GM23338 (cell line): ENCODE data around the gene MAD1L1. TPM values are rescaled to one million over a fixed set of nuclear protein-coding genes. Genes with fewer than 3 reads are reported as not detected.

Experiments used
- ATAC-seq: fragments of 200-7000 bp; cut with Tn5 transposase; 3 replicates; pipeline ENCODE4 v1.9.1; 2020
- DNase-seq: peaks from one replicate; pipeline ENCODE4 v3.0.0-alpha.2; 2015; ENCODE audit warnings: low spot score
- H2AFZ ChIP-seq: fragments of 200-600 bp; sonication (generic); 2 replicates; pipeline ENCODE4 v1.8.0; 2016; ENCODE audit warnings: antibody characterized with exemption, mild to moderate bottlenecking, moderate library complexity
- H3F3A ChIP-seq: fragments of 200-600 bp; sonication (generic); replicated peaks from 2 replicates; pipeline ENCODE4 v1.8.0; 2017; ENCODE audit warnings: antibody characterized with exemption, mixed run types, low read depth
- H3K27ac ChIP-seq: fragments of 200-600 bp; sonication (generic); 2 replicates; pipeline ENCODE4 v1.6.1; 2016; ENCODE audit warnings: low read depth
- H3K27me3 ChIP-seq: fragments of 200-600 bp; sonication (generic); 2 replicates; pipeline ENCODE4 v1.8.0; 2016; ENCODE audit warnings: mild to moderate bottlenecking, mixed run types, moderate library complexity; ENCODE audit not compliant: insufficient read depth
- H3K36me3 ChIP-seq: fragments of 200-600 bp; sonication (generic); 2 replicates; pipeline ENCODE4 v1.8.0; 2016; ENCODE audit warnings: mild to moderate bottlenecking; ENCODE audit not compliant: insufficient read depth
- H3K4me1 ChIP-seq: fragments of 200-600 bp; sonication (generic); 2 replicates; pipeline ENCODE4 v1.8.0; 2016; ENCODE audit warnings: mild to moderate bottlenecking, moderate library complexity; ENCODE audit not compliant: insufficient read depth
- H3K4me2 ChIP-seq: fragments of 200-600 bp; sonication (generic); 2 replicates; pipeline ENCODE4 v1.7.1; 2017; ENCODE audit warnings: mixed run types
- H3K4me3 ChIP-seq: fragments of 200-600 bp; sonication (generic); 2 replicates; pipeline ENCODE4 v1.6.1; 2016; ENCODE audit warnings: mixed run types
- H3K79me2 ChIP-seq: fragments of 200-600 bp; sonication (generic); replicated peaks from 2 replicates; pipeline ENCODE4 v1.8.0; 2017; ENCODE audit warnings: mild to moderate bottlenecking; ENCODE audit not compliant: insufficient read depth
- H3K9me2 ChIP-seq: fragments of 200-600 bp; sonication (generic); 2 replicates; pipeline ENCODE4 v1.8.0; 2017; ENCODE audit not compliant: insufficient read depth
- H4K20me1 ChIP-seq: fragments of 200-600 bp; sonication (generic); replicated peaks from 2 replicates; pipeline ENCODE4 v1.8.0; 2017; ENCODE audit warnings: mild to moderate bottlenecking; ENCODE audit not compliant: insufficient read depth
- H3K27ac Mint-ChIP-seq: 2 replicates; pipeline ENCODE4 v1.8.0; 2020; ENCODE audit warnings: inconsistent platforms, mild to moderate bottlenecking, moderate library complexity, mixed read lengths
- H3K27me3 Mint-ChIP-seq: 3 replicates; pipeline ENCODE4 v1.8.0; 2022; ENCODE audit warnings: low read depth, mild to moderate bottlenecking, moderate library complexity, mixed read lengths, inconsistent platforms; ENCODE audit not compliant: insufficient read depth, poor library complexity
- H3K36me3 Mint-ChIP-seq: 3 replicates; pipeline ENCODE4 v1.8.0; 2021; ENCODE audit warnings: low read depth, mild to moderate bottlenecking, inconsistent platforms, moderate library complexity, mixed read lengths
- H3K4me1 Mint-ChIP-seq: 3 replicates; pipeline ENCODE4 v1.8.0; 2020; ENCODE audit warnings: mild to moderate bottlenecking, inconsistent platforms, mixed read lengths
- H3K4me3 Mint-ChIP-seq: 3 replicates; pipeline ENCODE4 v1.8.0; 2021; ENCODE audit warnings: moderate library complexity, mild to moderate bottlenecking, inconsistent platforms, mixed read lengths
- H3K9me3 Mint-ChIP-seq: 3 replicates; pipeline ENCODE4 v1.8.0; 2020; ENCODE audit warnings: moderate library complexity, mild to moderate bottlenecking, inconsistent platforms, mixed read lengths
- CREB1 ChIP-seq: fragments of 250-450 bp; sonication (Bioruptor Pico); IDR thresholded peaks from 2 replicates; pipeline ENCODE4 v1.5.0; 2020; ENCODE audit warnings: low read depth, mild to moderate bottlenecking, moderate library complexity
- ETS1 ChIP-seq: IDR thresholded peaks from 2 replicates; pipeline ENCODE4 v1.6.1; 2016; ENCODE audit warnings: antibody characterized with exemption
- EZH2 ChIP-seq: fragments of 200-600 bp; sonication (generic); IDR thresholded peaks from one replicate; pipeline ENCODE4 v1.8.0; 2017; ENCODE audit warnings: antibody characterized with exemption, mild to moderate bottlenecking, low read depth; ENCODE audit not compliant: unreplicated experiment
- EZH2phosphoT487 ChIP-seq: fragments of 200-600 bp; sonication (generic); IDR thresholded peaks from one replicate; pipeline ENCODE4 v1.8.1; 2018; ENCODE audit warnings: antibody characterized with exemption; ENCODE audit not compliant: unreplicated experiment
- JUNB ChIP-seq: IDR thresholded peaks from one replicate; pipeline ENCODE4 v1.6.1; 2016; ENCODE audit warnings: antibody characterized with exemption; ENCODE audit not compliant: unreplicated experiment
- NANOG ChIP-seq: IDR thresholded peaks from 2 replicates; pipeline ENCODE4 v1.6.1; 2016; ENCODE audit warnings: antibody characterized with exemption, borderline replicate concordance
- POLR2AphosphoS5 ChIP-seq: IDR thresholded peaks from 2 replicates; pipeline ENCODE4 v1.6.1; 2016; ENCODE audit warnings: antibody characterized with exemption, low read depth
- STAT1 ChIP-seq: IDR thresholded peaks from one replicate; pipeline ENCODE4 v1.6.1; 2016; ENCODE audit warnings: antibody characterized with exemption; ENCODE audit not compliant: unreplicated experiment
- ZNF114 ChIP-seq: fragments of 250-450 bp; sonication (Bioruptor Pico); IDR thresholded peaks from 2 replicates; pipeline ENCODE4 v1.5.0; 2020; ENCODE audit warnings: mild to moderate bottlenecking, moderate library complexity
- ZNF331 ChIP-seq: fragments of 250-450 bp; sonication (Bioruptor Pico); IDR thresholded peaks from 2 replicates; pipeline ENCODE4 v1.5.0; 2020; ENCODE audit warnings: low read depth, mild to moderate bottlenecking, moderate library complexity
- ZNF462 ChIP-seq: fragments of 250-450 bp; sonication (Bioruptor Pico); IDR thresholded peaks from 2 replicates; pipeline ENCODE4 v1.5.0; 2020; ENCODE audit warnings: mild to moderate bottlenecking, moderate library complexity
- polyA plus RNA-seq: library from polyadenylated mRNA; unstranded; fragments of >200 nt; fragmentation: Nextera tagmentation; extraction: Ambion mirVana; gene quantifications from 2 replicates; pipeline ENCODE4 v1.2.1, GENCODE V29; 2016
- total RNA-seq: library from RNA; depleted of rRNA; stranded (reverse); fragments of >200 nt; shearing (Covaris generic); gene quantifications from 2 replicates; pipeline ENCODE4 v1.2.3, GENCODE V29; 2014
- TF ChIP-seq, protein P1 (sequence below), 2 experiments: fragments of 200-600 bp in 1 of 2; sonication (generic) in 1 of 2; conservative IDR thresholded peaks; 2 replicates each; pipeline versions ENCODE4 v1.5.1 to v1.6.1; 2016 to 2017; ENCODE audit warnings: antibody characterized with exemption in 2 of 2, low read depth in 2 of 2, mild to moderate bottlenecking in 2 of 2, moderate library complexity in 1 of 2
- TF ChIP-seq, protein P2 (sequence below): IDR thresholded peaks from one replicate; pipeline ENCODE4 v1.6.1; 2018; ENCODE audit warnings: antibody characterized with exemption; ENCODE audit not compliant: unreplicated experiment

MAD1L1 gene
- total and polyA plus RNA-seq, 2 experiments from 2014 or later: 40.3 to 59.3 TPM

DNA sequence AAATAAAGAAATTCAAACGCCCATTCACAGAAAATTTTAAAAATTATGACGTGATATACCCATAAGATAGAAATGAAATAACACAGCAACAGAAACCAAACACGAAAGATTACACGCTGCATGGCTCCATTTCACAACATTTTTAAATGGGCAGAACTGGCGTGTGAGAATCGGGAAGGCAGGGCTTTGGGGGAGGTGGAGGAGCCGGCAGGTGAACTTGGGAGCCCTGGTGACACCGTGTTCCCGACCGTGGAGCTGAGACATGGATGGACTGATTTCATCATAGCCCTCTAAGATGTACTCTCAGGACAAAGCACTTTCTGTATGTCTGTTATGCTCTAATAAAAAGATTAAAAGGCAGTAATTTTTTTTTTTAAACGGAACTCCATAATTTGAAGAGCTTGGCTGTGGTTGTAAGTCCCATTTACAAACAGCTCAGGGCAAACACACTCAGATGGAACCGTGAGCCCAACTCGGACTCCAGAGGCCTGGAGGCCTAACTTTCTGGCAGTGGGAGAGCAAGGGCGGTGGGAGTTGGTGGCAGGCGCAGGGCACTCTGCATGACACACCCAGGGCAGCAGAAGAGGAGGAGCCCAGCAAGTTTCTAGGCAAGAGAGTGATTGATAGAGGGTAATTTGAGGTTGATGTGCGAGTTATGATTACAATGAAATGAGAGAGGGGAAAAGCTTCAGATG, 203.4 kb downstream of the MAD1L1 start:
- no peaks in the 10 kb centered on the region for H4K20me1 ChIP-seq
- peaks cover 5% of the 10 kb centered on the region for H3K36me3 ChIP-seq
- no peak overlapping the region for H2AFZ ChIP-seq
- H3K4me2 ChIP-seq: no peak overlapping the region
- no peaks in the 10 kb centered on the region for H3K4me1 ChIP-seq
- Mint-ChIP-seq H3K4me1 (peaks cover 21% of the 10 kb centered on the region), H3K4me3 (no peak overlapping the region), H3K27me3 (peaks cover 11% of the 10 kb centered on the region), H3K36me3 (peaks cover 14% of the 10 kb centered on the region; the same call in 2 of the 3 replicates), H3K27ac (no peak overlapping the region), H3K9me3 (peaks cover 10% of the 10 kb centered on the region)
- no peaks in the 10 kb centered on the region for H3K9me2 ChIP-seq
- DNase-seq (no peak), ATAC-seq (no peak)
- TF ChIP-seq STAT1 (no peak), POLR2AphosphoS5 (no peak), ZNF331 (CRISPR knock-in tag) (no peak), EZH2phosphoT487 (no peak), NANOG (no peak), ZNF462 (CRISPR knock-in tag) (no peak), EZH2 (no peak), CREB1 (CRISPR knock-in tag) (no peak), JUNB (no peak), ETS1 (no peak), ZNF114 (CRISPR knock-in tag) (no peak)
- TF ChIP-seq, protein P1, sequence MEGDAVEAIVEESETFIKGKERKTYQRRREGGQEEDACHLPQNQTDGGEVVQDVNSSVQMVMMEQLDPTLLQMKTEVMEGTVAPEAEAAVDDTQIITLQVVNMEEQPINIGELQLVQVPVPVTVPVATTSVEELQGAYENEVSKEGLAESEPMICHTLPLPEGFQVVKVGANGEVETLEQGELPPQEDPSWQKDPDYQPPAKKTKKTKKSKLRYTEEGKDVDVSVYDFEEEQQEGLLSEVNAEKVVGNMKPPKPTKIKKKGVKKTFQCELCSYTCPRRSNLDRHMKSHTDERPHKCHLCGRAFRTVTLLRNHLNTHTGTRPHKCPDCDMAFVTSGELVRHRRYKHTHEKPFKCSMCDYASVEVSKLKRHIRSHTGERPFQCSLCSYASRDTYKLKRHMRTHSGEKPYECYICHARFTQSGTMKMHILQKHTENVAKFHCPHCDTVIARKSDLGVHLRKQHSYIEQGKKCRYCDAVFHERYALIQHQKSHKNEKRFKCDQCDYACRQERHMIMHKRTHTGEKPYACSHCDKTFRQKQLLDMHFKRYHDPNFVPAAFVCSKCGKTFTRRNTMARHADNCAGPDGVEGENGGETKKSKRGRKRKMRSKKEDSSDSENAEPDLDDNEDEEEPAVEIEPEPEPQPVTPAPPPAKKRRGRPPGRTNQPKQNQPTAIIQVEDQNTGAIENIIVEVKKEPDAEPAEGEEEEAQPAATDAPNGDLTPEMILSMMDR (conservative IDR thresholded peaks at IDR 0.05; ENCODE audit: low read depth in 2 of 2): no peak
- TF ChIP-seq, protein P2, sequence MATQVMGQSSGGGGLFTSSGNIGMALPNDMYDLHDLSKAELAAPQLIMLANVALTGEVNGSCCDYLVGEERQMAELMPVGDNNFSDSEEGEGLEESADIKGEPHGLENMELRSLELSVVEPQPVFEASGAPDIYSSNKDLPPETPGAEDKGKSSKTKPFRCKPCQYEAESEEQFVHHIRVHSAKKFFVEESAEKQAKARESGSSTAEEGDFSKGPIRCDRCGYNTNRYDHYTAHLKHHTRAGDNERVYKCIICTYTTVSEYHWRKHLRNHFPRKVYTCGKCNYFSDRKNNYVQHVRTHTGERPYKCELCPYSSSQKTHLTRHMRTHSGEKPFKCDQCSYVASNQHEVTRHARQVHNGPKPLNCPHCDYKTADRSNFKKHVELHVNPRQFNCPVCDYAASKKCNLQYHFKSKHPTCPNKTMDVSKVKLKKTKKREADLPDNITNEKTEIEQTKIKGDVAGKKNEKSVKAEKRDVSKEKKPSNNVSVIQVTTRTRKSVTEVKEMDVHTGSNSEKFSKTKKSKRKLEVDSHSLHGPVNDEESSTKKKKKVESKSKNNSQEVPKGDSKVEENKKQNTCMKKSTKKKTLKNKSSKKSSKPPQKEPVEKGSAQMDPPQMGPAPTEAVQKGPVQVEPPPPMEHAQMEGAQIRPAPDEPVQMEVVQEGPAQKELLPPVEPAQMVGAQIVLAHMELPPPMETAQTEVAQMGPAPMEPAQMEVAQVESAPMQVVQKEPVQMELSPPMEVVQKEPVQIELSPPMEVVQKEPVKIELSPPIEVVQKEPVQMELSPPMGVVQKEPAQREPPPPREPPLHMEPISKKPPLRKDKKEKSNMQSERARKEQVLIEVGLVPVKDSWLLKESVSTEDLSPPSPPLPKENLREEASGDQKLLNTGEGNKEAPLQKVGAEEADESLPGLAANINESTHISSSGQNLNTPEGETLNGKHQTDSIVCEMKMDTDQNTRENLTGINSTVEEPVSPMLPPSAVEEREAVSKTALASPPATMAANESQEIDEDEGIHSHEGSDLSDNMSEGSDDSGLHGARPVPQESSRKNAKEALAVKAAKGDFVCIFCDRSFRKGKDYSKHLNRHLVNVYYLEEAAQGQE: no peak
- H3K79me2 ChIP-seq: peaks cover 10% of the 10 kb centered on the region
- H3F3A ChIP-seq: no peaks in the 10 kb centered on the region
- H3K4me3 ChIP-seq: no peak overlapping the region
- no peak overlapping the region for H3K27ac ChIP-seq
- H3K27me3 ChIP-seq: no peaks in the 10 kb centered on the region
